ENCODE measurements around the gene GRID1.

- TF ChIP-seq CTCF (IDR thresholded peaks at IDR 0.05) (no peak), POLR2AphosphoS5 (IDR thresholded peaks at IDR 0.05; ENCODE audit: insufficient read depth in 1 of 2, low read depth in 1 of 2) (no peak)
These were observed 34.7 kb downstream of the GRID1 start for GRCh38 chr10:86331861-86332260.
